ENCODE data around the gene CEP83.
"Not testable (repeated sequence)": the region's sequence is repeated elsewhere in the genome, so short reads cannot be mapped to it uniquely, and the experiment has no call there.

Gene CEP83

DNA sequence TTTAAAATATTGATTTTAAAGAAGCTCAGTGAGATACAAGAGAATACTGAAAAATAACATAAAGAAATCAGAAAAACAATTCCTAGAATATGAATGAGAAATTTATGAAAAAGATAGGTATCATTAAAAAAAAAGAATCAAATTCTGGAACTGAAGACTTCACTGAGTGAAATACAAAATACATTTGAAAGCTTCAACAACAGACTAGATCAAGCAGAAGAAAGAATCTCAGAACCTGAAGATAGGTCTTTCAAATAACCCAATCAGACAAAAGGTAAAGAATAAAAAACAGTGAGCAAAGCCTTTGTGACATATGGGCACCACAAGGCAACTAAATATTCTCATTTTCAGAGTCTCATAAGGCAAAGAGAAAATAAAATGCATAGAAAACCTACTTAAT is 29.4 kb downstream of the CEP83 start:
- no peak for DNase-seq (ENCODE audit: low spot score)

DNA sequence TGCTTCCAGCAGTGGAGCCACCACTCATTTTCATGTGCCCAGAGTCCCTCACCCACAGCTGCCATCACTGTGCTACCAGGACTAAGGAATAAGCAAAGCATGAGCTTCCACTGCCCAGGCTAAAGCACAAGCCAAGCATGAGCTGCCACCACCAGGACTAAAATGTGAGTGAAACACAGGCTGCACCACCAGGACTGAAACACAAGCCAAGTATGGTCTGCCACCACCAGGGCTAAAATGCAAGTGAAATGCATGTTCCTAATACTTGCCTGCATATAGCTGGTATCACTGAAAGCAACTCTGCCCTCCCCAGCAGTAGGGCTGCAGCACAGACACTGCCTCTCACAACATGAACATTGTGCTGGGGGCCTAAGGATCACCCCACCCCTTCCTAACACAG is 30.0 kb downstream of the CEP83 start:
- DNase-seq (ENCODE audit: low spot score), result no peak

DNA sequence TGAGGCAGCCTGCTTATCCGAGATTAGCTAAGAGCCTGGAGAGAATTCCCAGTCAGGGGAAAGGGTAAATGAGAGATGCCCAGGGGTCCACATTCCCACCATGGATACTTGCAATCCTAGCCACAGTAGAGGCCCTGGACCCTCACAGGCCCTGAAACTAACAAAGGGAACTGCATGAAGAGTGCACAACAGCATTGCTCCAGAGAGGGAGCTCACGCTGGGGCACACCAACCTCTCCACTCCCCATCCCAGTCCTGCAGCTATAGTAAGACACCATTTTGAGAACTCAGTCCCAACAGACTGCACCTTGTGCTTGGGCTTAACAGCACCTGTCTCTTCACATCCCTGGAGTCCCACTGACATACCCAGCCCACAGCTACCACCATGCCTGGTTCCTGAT is 30.5 kb downstream of the CEP83 start:
- no peak for DNase-seq (ENCODE audit: low spot score)

DNA sequence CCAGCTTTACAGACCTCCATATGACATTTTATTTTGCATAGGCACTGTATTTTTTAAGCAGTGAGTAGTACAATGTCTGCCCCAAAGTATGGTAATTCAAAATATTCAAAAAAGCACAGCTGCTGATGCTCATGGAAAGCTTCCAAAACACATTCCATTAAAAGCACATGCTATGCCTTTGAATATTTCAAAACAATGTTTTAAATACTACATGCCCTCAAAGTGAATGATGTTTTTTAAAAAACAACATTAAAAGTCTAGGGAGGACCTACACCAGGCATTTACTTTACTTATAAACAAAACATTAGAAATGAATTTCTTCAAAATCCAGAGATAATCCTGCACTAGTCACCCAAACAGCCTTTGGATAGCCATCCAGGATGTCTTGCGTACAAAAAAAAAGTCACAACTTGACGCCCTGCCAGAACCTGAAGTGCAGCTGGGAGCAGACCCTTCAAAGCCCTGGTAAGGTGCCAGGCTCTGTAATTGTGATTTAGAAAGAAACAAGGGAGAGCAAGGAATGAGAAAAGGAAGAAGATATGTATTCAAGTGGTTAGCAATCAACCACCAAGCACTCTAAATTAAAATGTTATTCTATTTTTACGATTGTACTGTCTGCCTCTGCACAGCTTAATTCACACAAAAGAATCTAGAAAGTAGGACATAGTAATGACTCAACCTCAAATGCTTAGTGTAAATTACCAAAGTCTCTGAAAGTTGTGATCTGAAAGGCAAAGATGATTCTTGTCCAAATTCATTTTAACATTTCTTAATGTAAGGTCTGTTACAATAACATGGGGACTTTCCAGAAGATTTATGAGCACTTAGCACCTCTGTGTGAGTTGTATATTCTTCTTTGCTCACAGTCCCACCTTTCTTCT is 31.9 kb downstream of the CEP83 start:
- no peak for DNase-seq (ENCODE audit: low spot score)

DNA sequence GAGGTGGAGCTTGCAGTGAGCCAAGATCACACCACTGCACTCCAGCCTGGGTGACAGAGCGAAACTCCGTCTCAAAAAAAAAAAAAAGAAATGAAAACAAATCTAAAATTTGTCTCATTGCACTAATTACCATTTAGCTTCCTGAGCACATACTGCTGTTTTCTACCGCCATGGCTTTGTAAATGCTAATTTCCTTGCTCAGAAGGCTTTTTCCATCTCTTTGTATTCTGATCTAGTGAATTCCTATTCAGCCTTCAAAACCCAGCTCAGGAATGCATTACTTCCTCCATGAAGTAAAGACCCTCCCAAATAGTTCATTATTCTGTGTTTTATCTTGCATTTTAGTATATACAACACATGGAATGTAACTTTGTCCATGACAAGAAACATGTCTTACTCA is 33.6 kb downstream of the CEP83 start:
- DNase-seq (ENCODE audit: low spot score), result no peak

DNA sequence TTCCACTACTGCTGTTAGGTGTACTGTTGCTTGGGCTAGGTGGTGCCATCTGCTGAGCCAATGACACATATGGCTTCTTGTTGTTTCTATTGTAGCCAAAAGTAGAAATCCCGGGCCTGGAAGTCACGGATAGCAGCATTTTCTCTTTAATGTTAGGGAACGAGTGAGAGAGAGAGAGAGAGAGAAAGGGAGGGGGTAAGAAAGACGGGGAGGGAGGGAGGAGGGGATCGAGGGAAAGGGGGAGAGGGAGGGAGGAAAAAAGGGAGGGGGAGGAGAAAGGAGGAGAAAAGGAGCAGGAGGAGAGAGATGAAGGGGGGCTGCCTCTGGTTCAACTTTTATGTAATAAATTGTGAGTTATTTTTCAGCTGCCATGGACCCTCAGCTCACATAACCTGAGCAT is 34.8 kb downstream of the CEP83 start:
- DNase-seq (ENCODE audit: low spot score), result not testable (repeated sequence)

DNA sequence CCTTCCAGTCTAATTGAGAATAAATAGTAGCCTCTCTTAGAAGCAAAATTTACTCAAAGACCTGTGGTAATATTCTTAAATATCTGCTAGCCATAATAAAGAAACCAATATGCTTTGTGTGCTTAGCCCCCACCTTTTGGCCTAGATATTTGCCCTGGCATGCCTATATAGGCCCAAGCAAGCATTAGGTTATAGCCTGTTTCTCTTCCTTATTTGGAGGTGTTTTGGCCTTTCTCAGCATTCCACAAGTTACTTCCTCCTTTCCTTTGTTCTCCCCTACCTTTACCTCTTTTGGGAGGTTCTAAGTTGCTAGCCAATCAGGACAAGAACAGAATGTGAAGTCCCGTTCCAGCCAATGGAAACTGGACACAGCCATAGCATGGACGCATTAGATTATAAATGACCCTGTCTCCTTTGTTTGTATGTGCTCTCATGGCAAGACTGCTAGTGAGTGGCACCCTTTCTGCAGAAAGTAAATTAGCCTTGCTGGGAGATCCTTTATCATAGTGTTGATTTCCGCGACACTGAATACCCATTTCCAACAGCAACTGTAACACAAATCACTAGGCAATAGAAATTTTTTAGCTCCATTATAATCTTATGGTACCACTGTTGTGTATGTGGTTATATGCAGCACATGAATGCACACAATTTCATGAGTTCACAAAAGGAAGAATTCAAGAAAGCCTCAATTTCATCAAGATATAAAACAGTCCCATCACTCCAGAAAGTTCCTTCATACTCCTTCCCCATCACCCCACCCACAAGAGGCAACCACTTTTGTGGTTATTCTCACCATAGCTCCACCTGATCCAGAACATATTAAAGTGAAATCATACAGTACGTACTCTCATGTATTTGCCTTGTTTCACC is 37.6 kb downstream of the CEP83 start:
- DNase-seq (ENCODE audit: low spot score), result no peak

DNA sequence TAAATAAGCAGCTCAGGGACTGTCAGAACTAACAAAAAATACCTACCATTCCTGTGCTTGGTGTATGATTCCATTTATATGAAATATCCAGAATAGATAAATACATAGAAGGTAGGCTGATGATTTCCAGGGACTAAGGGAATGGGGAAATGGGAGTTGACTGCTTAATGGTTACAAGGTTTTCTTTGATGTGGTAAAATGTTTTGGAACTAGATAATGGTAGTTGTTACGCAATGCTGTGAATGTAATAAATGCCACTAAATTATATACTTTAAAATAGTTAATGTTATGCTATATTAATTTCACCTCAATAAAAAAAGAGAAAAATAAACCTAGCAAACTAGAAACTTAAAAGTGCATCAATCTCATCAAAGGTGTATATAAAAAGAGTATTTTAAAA is 41.1 kb downstream of the CEP83 start:
- no peak for DNase-seq (ENCODE audit: low spot score)

DNA sequence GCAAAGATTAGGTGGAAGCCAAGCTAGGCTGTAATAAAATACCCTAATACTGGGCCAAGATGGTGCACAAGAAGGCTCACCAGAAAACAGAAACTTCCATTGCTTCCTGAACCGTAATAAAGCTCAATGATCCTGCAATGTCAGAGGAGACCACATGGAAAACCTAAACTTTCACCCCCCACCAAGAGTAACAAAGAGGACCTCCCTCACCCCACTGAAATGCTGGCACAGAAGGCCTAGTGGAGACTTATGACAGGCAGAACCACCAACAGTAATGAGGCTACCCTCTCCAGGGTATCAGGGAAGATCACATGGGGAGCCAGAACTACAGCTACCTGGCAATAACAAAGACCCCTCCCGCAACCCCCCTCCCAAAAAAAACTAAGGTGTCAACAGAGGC is 43.1 kb downstream of the CEP83 start:
- no peak for DNase-seq (ENCODE audit: low spot score)

DNA sequence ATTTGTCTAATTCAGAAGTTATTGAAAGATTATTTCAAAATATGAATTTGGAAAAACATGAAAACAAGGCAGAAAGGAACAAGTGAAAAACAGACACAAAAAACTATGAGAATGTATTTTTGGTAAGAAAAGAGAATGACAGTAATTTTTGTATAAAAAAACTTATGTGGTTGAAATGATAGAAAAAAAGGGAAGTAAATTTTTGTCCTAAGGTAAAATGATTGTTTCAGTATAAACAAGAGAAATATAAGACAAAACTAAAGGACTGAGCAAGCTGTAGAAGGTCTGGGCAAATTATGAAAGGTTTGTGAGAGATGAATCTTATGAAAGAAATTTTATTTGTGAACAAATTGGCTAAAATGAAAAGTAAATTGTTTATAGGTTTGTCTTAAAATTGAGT is 44.6 kb downstream of the CEP83 start:
- no peak for DNase-seq (ENCODE audit: low spot score)

DNA sequence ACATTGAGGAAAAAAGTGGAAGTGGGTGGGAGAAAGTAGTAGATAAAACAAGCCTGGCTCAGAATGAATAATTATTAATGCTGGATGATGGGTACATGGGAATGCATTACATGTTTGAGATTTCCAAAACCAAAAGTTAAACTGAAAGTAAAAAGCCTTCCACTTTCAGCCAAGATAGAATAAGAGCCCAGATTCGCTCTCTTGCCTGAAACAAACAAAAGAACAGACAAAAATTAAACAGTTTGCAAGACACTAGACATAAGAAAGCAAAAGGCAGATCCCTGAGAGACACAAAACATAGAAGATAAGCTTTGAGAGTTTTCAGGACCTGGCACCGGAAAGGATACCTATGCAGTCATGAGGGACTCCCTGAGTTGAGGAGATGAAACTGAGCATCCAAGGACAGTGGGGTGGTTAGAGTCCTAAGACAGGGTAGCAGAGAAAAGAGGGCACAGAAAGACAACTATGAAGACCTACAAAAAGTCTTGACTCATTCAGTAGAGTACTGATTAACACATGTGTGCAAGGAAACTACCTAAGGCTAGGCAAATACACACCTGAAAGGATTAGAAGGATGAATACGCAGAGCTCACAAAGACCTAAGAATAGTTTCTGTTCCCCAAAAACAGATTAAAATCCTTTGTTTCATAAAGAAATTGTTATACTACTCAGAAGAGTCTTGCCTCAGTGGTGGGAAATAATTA is 54.1 kb downstream of the CEP83 start:
- no peak for DNase-seq (ENCODE audit: low spot score)

DNA sequence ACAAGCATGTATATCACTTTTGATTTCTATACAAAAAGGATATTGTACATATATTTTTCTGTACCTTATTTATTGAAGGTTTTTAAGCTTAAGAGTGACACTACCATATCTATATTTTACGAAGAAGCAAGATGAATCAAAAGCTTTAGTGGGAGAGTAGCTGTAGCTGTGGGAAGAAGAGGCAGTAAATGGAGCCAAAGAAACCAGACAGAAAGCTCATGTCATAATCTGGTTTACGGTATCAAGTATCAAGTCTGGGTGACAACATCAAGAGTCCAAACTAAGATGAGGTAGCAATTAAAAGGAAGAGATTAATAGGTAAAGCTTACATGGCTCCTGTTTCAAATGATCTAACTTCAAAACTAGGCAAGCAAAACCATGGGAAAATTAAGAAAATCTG is 54.8 kb downstream of the CEP83 start:
- no peak for DNase-seq (ENCODE audit: low spot score)

DNA sequence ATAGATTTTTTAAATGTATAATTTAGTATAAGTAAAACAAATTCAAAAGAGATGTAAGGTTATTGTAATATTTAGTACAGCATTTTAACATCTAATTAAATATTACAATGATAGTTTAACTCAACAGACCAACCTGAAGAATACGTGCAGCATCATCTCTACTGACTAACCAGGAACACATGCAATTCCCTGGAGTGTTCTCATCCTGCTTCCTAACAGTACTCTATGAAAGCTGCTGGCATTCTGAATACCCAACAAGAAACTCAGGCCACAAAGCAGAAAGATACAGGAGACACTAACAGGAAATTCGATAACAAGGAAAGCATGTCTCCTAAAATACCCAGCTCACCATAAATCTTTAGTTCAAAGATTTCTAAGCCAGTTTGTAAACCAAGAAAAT is 58.3 kb downstream of the CEP83 start:
- DNase-seq (ENCODE audit: low spot score), result no peak

DNA sequence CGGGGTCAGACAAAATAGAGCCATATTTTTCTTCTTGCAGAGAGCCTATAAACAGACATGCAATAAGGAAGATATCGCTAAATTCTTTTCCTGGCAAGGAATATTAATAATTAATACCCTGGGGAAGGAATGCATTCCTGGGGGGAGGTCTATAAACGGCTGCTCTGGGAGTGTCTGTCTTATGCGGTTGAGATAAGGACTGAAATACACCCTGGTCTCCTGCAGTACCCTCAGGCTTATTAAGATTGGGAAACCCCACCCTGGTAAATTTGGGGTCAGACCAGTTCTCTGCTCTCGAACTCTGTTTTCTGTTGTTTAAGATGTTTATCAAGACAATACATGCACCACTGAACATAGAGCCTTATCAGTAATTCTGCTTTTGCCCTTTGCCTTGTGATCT is 61.0 kb downstream of the CEP83 start:
- DNase-seq (ENCODE audit: low spot score), result not testable (repeated sequence)

DNA sequence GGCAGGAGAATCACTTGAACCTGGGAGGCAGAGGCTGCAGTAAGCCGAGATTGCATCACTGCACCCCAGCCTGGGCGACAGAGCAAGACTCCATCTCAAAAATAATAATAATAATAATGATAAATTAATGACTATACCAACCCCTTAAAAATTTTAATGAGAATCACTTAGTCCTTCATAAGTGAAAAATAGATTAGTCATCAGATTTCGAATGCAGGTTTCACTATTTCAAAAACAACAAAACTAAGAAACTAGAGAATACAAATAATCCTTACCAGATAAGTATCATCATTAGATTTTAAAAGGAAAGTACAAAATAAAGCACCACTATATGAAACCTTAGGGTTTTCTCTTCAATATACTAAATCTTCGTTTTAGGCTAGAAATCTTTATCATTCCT is 62.3 kb downstream of the CEP83 start:
- DNase-seq (ENCODE audit: low spot score), result no peak

DNA sequence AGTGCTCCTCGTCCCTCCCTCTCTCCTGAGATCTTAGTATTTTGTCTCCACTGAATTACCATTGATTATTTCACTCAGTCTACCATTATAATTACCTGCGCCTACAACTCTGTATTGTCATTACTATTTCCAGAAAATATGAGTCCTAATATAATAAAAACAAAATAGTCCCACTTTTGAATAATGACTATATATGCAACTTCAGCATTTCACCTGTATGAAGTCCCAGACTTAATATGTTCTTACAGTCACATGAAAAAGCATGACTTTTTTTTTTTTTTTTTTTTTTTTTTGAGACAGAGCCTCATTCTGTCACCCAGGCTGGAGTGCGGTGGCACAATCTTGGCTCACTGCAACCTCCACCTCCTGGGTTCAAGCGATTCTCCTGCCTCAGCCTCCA is 63.7 kb downstream of the CEP83 start:
- not testable (repeated sequence) for DNase-seq (ENCODE audit: low spot score)

DNA sequence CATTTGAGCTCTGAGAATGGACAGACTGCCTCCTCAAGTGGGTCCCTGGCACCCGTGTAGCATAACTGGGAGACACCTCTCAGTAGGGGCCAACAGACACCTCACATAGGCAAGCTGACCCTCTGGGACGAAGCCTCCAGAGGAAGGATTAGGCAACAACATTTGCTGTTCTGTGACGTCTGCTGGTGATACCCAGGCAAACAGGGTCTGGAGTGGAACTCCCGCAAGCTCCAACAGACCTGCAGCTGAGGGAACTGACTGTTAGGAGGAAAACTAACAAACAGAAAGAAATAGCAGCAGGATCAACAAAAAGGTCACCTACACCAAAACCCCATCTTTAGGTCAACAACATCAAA is 69.6 kb downstream of the CEP83 start:
- DNase-seq (ENCODE audit: low spot score), result no peak

DNA sequence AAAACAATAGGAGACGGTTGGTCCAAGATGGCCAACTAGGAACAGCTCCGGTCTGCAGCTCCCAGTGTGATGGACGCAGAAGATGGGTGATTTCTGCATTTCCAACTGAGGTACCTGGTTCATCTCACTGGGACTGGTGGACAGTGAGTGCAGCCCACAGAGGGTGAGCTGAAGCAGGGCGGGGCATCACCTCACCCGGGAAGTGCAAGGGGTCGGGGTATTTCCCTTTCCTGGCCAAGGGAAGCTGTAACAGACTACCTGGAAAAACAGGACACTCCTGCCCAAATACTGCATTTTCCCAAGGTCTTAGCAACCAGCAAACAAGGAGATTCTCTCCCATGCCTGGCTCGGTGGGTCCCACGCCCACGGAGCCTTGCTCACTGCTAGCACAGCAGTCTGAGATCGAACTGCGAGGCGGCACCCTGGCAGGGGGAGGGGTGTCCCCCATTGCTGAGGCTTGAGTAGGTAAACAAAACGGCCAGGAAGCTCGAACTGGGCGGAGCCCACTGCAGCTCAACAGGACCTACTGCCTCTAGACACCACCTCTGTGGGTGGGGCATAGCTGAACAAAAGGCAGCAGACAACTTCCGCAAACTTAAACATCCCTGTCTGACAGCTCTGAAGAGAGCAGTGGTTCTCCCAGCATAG is 70.1 kb downstream of the CEP83 start:
- DNase-seq (ENCODE audit: low spot score), result not testable (repeated sequence)

DNA sequence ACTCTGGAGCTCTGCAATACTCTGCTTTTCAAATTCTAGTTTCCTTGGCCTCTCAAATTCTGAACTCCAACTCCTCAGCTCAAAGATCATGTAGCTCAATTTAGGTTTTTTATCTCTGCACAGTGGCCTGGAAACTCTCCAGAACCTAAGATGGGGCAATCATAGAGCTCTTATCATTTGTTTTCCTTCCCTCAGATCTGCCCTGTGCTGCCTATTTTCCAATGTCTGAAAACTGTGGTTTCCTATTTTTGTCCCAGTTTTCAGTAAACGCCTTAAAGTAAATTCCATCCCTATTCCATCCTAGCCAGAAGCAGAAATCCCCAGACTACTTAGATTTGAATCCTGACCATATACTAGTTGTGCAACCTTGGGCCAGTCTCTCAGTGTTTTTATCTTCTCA is 73.2 kb downstream of the CEP83 start:
- DNase-seq (ENCODE audit: low spot score), result no peak

DNA sequence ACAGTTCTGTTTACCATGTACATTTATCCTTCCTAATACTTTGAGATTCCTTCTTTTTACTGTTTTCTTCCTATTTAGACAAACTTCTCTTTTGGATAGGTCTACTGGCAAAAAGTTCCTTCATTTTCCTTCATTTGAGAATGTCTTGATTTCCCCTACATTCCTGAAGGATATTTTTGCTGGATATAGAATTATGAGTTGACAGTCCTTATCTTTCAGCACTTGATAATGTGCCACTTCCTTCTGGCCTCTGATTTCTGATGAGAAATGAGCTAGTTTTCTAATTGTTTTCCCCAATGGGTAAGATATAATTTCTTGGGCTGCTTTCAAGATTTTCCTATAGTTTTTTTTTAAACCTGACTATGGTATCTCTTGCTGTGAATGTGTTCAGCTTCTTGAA is 75.6 kb downstream of the CEP83 start:
- no peak for DNase-seq (ENCODE audit: low spot score)

DNA sequence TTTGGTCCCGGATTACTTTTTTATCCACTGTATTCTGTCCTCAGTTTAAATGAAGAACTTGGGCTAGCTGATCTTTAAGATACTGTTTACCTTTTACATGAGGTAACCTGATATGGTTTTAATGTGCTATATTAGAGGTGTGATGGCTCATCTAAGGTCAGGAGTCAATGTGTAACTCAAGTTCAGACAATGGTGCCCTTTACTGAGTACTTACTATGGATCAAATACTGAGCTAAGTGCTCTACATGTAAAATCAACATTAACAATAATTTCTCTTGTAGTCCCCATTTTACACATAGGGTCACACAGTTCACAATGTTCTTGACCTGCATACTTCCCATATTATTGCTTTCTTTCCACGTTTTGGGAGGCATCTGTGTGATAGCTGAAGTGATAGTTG is 79.2 kb downstream of the CEP83 start:
- no peak for DNase-seq (ENCODE audit: low spot score)

DNA sequence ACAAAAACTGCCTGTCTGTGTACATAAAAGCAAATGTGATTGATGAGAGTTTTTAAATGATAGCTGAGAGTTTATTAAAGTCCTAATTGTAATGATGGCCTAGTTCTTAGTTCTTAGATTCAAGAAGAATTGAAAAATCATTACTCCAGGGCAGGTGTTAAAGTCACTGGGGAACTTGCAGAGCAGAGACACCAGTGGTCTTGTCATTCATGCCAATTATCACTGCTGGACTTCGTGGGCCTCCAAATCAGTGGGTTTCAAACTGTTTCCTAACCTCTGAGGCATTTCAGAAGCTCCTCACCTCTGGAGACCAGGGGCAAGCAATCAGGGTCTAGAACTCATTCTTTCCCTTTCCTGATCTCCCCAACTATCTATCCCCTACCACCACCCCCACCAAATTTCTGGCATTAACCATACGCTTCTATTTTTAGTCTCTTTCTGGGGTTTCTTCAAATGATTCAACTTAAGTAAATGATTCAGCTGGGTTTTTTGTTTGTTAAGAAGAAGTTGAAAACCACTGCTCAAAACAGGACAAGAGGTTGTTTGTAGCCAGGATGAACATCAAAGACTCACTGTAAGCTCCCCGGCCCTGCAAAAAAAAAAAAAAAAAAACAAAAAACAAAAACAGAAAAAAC is 80.1 kb downstream of the CEP83 start:
- DNase-seq (ENCODE audit: low spot score), result peak; percentile 20
